ENCODE measurements around the gene UBE2U.
"Not testable (repeated sequence)": the region's sequence is repeated elsewhere in the genome, so short reads cannot be mapped to it uniquely, and the experiment has no call there.

Gene UBE2U

DNA sequence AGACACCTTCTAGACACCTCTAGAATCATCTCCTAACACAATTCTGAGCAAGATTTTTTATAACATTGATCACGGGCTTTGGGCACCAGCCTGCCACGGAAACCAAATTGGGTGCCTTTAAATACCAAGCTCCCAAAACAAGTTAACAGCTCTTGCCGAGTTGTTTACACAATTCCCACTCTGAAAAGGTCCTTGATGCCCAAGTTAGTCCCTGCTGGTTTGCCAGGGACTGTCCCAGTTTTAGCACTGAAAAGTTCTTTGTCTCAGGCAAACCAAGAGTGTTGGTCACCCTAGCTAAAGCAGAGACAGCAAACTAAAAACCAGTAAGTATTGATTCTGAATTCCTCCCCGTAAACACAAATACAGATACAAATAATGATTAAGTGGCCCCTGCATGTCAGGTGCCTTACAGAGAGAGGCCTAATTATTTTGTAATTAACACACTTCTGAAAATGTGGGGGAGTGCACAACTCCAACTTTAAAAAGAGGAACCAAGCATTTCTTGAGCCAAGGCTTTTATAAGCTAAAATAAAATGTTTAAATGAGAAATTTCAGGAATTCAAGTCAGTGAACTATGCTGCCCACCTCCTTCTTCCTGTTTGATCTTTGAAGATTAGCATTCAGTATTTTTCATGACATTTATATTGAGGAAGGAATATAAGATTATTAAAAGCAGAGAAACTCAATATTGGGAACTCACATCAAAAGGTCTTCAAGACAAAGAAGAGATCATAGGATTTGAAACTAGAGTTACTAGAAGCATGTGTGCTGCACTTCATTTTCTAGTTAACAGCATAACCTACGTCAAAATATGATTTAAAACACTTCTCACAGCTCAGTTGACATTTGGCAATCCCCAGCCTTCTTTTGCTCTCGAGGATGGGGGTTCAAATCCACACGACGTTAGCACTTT is 9.0 kb upstream of the UBE2U start:
- no peak for DNase-seq

DNA sequence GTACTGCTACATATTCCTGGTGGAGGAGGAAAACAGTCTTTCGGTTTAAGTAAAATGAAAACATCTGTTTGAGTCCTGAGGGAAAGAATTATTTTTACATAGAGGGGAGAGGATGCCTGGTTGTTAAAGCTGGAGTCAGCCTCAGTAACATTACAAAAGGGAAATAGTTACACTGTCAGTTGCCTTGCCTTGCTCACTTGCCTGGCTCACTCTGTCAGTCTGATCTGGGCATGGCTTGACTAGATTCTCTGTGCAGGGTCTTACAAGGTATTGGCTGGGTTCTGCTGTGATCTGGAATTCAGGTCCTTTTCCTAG is 8.4 kb upstream of the UBE2U start:
- DNase-seq = no peak

DNA sequence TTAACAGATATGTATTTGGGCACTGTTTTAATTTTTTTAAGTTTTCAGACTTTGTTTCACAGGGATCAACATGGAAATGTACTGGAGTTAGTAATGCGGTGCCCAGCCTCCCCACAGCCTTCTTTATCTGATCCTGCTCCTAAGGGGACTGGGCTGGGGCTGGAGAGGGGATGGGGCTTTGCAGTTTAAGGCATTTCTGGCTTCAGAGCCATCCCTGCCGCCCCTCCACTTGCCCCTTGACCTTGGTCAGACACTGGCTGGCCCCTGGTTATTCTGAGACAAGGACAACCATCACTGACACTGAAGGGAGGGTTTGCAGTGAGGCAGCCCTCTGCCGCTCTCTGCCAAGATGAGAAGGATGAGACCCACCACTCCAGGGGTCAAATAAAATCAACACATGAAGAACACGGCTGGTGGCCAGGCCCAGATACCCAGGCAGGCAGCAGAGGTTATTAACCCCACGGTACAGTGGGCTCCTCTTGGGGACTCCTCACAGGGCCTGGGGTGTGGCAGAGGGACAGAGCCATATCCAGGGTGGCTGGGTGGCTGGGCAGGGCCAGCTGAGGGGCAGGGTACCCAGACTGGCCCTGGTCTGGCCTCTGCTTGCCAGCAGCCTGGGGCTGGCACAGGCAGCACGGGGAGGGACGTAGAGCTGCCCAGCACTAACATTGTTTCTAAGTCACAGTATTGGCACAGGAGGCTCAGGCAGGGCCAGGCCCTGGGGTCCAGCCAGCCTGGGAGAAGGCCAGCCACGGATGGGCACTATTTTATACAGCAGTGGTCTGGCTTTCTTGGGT is 7.2 kb upstream of the UBE2U start:
- DNase-seq = no peak

DNA sequence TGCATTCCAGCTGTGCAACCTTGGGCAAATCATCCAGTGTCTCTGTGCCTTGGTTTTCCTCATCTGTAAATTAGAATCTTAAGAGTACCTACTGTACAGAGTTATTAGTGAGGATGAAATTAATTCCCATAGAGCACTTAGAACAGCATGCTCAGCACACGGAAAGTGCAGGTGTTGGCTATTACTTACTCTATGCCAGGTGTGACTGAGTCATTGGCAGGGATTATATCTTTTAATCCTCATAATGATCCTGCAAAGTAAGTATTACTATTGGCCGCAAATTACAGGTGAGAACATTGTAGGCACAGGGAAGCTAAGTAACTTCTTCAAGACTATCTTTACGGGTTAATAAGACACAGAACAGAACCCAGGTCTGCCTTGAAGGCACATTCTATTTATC is 6.3 kb upstream of the UBE2U start:
- DNase-seq = no peak

DNA sequence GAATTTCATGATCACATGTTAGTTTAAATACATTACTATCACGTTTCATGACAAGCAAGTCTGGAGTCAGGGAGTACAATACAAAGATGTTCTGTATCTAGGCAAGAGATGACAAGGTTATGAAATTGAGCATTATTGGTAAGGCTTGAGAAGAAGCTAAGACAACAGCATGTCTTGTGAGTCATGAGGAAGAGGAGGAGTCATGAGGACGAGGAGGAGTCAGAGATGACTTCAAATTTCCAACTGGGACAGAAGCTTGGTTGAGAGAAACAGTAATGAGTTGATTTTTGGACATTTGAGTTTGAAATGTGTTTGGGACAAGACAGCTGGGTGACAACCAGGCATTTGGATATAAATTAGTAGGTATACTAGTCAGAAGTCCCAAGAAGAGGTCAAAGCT is 4.3 kb upstream of the UBE2U start:
- DNase-seq = no peak

DNA sequence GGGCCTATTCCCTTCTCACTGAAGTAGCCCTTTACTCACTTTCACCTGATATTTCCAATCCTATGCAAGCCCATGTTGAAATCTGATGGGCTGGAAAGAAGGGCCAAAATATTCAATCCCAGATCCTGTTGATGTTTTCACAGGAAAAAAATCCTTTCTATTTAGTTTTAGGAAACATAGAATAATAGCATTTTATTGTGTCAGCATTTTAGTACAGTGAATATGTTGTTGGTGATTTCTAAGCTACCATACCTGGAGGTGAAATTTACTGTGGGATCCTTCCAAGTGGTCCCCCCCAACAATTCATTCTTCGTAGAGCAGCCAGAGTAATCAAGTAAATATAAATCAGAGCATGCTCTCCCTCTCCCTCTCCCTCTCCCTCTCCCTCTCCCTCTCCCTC is 3.4 kb upstream of the UBE2U start:
- no peak for DNase-seq

DNA sequence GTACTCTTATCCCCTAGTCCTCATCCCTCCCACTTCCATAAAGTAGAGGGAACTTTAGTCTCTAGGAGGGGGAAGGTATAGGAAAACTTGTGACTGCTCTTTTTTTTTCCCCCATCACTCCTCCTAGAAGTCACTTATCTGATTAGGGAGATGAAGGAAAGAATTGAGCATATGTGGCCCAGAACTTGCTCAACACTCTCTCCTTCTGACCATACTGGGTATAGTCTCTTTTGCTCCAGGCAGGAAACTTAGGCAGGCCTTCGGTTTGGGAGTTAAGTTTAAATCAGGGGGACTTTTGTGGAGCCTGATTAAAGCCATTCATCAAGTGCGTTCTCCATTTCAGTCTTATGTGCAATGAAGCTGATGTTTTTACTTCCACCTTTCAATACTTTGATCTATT is 5.8 kb downstream of the UBE2U start:
- DNase-seq = no peak

DNA sequence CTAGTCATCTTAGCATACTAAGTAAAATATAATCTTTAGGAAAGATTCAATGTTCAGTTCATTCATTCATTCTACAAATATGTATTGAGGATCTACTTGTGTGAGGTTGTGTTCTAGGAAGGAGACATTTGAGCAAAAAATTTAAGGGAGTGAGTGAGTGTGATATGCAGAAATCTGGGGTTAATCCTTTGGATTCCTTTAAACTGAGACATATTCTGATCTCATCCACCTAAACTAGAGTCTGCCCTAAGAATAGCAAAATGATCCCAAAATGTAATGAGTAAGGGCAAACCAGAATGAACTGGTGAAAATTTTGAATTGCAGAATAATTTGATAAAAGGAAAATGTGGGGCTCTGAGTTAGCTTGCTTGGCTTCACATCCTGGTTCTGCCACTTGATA is 8.6 kb downstream of the UBE2U start:
- DNase-seq = no peak

DNA sequence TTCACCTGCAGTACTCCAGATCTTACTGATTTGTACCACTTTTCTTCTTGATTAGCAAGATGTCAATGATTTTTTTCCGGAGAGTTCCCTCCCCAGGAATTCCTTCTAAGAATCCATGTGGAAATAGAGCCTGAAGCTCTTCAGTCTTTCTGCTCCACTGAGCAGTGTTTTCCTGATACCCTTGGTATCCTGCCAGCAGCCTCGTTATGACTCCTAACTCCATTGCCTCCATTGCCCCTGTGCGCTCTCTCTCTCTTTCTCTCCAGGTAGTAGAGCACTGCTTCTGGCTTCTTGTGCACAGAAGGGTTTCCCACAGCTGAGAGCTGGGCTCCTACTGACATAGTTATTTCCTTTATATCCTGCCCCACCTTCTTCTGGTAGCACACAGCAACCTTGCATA is 12.2 kb downstream of the UBE2U start:
- no peak for DNase-seq

DNA sequence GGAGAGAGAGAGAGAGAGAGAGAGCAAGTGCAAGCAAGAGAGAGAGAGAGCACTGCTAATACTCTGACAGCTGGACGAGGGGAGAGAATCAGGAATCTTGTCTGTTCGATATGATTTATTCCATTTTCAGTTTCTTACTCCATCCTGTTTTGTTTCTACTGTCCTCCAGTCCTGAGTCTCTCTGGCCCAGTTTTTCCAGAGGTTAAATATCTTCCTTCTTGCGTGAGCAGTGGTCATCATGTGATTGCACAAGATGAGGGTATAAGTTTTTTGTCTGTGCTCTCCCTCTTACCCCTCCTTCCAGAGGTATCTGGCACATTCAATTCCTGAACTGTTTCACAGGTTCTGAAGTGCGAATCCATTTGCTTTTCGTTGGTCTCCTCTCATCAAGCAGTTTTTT is 16.8 kb downstream of the UBE2U start:
- no peak for DNase-seq

DNA sequence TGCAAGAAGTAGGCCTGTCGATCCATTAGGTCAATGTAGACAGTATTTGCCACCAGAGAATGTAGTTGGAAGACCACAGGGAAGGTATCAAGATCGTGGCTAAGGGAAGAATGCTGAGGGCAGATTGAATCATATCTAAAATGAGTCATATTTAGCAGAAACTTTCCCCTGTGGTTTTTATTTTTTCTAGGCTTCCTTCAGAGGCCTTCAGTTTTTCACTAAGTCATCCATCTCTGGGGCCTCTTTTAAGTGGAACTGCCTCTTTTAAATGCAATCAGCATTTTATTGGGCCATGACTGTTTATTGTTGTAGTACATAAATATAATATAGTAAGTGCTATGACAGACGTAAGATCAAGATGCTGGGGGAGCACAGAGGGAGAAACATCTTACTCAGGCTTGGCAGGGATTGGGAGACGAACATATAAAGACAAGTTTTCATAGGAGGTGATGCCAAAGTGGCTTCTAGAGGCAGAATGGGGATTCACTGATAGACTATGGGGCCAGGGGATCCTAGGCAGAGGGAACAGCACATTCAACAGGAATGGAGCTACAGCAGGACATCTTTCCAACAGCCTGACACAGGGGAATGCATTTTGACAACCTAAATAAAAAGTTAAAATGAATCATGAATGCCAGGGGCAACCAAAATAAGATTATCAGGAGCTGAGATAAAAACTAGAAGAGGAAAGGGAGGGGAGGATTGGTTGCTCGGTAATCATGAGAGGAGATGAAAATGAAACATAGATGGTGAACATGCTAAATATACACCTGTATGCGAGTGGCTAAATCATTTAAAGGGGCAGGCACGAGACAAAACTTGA is 20.1 kb downstream of the UBE2U start:
- DNase-seq = no peak

DNA sequence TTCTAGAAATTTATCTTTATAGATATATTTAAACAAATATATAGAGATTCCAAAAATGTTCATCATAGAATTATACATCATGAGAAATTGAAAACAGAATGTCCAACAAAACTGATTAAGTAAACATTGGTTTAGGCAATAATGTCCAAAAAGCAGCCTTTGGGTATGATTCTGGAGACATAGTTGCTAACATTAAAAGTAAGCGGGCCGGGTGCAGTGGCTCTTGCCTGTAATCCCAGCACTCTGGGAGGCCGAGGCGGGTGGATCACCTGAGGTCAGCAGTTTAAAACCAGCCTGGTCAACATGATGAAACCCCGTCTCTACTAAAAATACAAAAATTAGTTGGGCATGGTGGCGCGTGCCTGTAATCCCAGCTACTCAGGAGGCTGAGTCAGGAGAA is 20.8 kb downstream of the UBE2U start:
- DNase-seq = not testable (repeated sequence)

DNA sequence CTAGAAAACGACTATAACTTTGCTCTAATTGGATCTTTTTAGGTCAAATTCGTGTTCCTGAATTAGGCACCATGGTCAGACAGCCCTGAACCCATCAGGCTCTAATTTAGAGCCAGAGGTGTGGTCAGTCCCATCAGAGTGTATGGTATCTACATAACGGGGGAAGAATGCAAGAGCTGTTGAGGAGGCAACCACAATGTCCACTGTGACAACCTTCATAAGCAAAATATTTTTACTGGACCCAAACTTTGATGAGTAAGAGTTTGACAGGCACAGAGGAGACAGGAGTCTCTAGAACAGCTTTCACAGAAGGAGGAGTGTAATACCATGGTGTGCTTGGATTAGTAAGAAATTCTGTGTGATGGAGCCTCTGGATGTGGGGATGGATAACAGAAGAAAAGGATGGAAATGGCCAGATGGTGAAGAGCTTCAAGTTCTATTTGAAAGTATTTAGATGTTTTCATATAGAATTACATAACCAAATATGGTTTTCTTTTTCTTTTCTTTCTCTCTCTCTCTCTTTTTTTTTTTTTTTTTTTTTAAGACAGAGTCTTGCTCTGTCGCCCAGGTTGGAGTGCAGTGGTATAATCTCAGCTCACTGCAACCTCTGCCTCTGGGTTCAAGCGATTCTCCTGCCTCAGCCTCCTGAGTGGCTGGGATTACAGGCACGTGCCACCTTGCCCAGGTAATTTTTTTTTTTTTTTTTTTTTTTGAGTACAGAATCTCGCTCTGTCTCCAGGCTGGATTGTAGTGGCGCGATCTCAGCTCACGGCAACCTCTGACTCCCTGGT is 24.9 kb downstream of the UBE2U start:
- DNase-seq = no peak

DNA sequence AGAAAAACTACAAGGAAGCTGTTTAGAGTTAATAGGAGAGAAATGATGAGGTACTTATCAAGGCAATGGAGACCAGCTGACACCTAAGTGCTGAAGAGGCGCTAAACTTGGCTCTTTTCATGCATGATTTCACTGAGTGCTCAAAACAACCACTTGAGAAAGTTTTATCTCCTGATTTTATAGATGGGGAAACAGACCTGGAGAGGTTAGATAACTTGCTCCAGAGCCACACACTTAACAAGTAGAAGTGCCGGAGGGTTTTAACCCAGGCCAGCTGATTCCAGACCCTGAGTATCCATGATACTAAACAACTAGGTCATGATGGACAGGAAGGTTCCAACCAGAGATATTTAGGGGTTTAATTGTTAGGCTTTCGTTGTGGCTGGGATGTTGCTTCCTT is 25.9 kb downstream of the UBE2U start:
- DNase-seq = no peak

DNA sequence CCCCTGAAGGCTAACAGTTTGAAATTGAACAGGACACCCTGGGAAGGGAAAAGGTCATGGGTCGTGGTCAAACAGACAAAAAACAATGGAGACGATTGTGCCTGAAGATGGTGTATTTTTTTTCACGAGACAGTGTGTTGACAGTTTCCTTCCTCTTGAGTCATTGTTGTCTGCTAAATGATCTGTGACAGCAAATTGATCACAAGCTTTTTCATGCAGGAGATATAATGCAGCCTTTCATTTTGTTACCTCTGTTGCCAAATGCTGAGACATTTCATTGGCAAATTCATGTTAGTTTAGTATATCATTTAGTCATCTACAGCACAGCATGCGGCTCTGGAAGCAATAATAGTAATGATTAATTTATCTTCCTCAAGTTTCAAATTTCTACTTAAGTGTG is 27.7 kb downstream of the UBE2U start:
- DNase-seq = no peak

DNA sequence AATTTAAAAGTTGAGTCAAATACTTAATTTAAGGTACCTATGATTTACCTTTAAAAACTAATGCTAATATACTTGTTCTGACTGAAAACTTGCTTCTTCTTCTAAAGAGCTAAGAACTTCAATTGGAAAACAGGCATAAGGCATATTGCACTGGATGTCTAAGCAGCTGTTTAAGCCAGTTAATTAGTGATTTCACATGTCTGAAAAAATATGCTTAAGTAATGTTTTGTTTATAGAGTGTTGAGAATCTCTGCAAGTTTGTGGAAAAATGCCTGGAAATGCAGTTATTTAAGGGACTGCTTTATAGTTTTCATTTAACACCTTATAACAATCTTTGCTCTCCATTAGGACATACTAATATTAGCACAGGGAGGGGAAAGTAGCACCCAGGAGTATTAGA is 28.2 kb downstream of the UBE2U start:
- peak; percentile 26 for DNase-seq

DNA sequence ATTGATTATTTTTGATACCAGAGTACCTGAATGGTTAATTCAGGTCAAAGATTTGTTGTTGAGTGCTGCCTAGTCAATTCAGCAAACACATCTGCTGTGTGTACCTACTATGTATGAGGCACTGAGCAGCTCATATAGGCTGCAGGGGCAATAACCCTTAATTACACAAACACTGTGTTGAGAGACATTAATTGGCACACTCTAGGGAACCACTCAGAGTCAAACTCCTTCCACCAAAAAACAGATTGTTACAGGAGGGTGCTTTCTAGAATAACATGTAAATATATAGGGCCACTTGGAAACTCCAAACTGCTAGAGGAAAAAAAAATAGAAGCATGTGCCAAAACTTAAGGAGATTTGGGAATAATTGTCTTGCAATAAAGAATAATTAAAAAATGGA is 31.3 kb downstream of the UBE2U start:
- peak; percentile 21 for DNase-seq

DNA sequence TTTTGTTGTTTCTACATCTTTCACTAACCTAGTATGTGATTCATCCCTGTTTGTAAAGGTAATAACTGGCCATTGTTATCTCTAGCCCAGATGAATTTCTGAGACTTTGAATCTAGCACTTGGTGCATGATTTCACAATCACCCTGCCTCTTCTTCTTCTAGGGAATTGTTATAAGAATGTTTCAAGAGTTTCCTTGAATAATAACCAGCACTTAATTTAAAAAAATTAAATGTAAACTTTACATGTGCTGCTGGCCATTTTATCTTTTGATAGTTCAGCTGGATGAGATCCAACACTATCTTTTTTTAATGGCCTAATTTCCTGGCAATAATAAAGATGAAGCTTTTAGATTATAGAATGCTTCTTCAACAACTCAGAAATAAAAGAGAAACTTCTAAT is 31.8 kb downstream of the UBE2U start:
- no peak for DNase-seq

DNA sequence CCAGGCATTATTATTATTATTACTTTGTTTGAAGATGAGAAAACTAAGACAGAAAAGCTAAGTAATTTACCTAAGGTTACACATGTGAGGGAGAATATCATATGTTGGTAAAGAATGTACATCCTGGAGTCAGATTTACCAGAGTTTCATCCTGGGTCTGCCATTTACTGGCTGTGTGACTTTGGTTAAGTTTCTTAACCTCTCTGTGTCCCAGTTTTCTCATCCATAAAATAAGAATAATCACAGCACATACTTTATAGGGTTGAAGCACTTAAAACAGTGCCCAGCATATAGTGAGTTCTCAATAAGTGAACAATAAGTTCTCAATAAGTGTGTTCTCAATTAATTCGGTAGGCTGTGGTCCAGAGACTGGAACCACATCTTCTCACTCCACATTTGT is 32.5 kb downstream of the UBE2U start:
- no peak for DNase-seq

DNA sequence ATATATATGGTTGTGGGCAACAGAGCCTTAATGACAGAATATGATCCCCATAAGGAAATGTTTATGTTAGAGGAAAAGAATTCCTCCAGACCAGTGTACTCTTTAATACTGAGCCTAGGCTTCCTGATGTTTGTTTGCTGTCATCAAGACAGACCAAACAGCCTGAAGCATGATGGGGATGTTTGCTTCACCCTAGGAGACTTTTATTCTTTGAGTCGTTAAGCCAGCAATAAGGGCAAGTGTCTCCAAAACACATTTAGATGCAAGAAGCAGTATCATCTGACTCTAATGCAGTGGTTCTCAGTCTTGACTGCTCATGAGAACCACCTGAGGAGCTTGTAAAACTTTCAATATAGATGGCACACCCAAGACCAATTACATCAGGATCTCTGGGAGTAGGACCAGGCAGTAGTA is 33.1 kb downstream of the UBE2U start:
- DNase-seq = no peak

DNA sequence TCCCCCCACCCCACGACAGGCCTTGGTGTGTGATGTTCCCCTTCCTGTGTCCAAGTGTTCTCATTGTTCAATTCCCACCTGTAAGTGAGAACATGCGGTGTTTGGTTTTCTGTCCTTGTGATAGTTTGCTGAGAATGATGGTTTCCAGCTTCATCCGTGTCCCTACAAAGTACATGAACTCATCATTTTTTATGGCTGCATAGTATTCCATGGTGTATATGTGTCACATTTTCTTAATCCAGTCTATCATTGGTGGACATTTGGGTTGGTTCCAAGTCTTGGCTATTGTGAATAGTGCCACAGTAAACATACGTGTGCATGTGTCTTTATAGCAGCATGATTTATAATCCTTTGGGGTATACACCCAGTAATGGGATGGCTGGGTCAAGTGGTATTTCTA is 36.1 kb downstream of the UBE2U start:
- not testable (repeated sequence) for DNase-seq

DNA sequence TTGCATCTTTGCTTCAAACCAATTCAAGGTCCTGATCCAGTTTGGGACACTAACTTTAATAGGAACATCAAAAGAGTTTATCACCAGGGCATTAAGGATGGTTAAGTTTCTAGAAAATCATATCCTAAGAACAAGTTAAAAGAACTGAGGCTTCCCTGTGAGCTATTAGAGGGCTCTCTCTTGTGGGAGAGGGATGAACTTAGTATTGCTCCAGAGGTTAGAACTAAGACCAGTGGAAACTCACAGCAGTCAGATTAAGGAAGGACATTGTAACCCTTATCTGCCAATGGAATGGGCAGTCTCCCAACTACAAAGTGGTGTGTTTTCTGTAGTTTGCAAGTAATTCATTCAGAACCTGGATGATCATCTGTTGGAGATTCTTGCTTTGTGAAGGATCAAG is 36.8 kb downstream of the UBE2U start:
- DNase-seq = no peak

DNA sequence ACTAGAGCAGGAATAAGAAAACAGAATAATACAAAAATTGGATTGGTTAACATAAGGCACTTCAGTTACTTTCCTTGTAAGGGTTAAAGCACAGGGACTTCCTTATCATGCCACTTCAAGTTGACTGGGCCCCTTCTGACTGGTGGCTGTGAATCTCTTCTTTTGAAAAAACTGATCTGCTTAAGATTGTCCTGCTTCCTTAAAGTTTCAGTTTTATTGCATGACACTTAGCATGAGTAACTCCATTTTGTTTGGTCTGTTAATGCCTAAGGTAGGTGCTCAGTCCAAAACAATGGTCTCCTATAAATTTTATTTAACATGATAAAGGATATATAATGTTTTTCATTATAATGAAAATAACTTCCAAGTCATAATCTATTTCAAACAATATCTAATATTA is 37.6 kb downstream of the UBE2U start:
- no peak for DNase-seq
